MM.1S (cell line): ENCODE results near the gene RECQL5.

Source experiments
- EZH2 ChIP-seq: fragments of 300-600 bp; sonication (generic); optimal IDR thresholded peaks from 2 replicates; pipeline ENCODE3; 2017; ENCODE audit warnings: low read depth, mild to moderate bottlenecking, antibody characterized with exemption, low read length, mixed read lengths
- EZH2phosphoT487 ChIP-seq: fragments of 300-600 bp; sonication (generic); IDR thresholded peaks from 2 replicates; pipeline ENCODE4 v1.6.1; 2018; ENCODE audit warnings: antibody characterized with exemption, low read length
- TF ChIP-seq, protein P1 (sequence below): fragments of 300-600 bp; sonication (generic); IDR thresholded peaks from 2 replicates; pipeline ENCODE4 v1.5.1; 2016; ENCODE audit warnings: antibody characterized with exemption, low read length, mixed read lengths

DNA sequence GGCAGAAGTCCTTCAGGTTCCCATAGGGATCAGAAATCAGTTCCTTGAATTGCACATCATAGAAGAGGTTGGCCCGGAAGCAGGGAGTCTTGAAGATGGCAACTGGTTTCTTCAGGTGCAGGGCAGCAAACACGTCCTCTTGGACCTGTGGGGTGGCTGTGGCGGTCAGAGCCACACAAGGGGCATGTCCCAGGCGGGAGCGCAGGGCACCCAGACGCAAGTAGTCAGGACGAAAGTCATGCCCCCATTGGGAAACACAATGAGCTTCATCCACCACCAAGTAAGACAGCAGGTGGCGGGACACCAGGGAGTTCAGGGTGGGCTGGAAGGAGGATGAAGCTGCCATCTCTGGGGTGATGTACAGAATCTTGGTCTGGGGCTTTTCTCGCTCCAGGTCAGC, 4.4 kb downstream of the RECQL5 start:
- TF ChIP-seq, protein P1, sequence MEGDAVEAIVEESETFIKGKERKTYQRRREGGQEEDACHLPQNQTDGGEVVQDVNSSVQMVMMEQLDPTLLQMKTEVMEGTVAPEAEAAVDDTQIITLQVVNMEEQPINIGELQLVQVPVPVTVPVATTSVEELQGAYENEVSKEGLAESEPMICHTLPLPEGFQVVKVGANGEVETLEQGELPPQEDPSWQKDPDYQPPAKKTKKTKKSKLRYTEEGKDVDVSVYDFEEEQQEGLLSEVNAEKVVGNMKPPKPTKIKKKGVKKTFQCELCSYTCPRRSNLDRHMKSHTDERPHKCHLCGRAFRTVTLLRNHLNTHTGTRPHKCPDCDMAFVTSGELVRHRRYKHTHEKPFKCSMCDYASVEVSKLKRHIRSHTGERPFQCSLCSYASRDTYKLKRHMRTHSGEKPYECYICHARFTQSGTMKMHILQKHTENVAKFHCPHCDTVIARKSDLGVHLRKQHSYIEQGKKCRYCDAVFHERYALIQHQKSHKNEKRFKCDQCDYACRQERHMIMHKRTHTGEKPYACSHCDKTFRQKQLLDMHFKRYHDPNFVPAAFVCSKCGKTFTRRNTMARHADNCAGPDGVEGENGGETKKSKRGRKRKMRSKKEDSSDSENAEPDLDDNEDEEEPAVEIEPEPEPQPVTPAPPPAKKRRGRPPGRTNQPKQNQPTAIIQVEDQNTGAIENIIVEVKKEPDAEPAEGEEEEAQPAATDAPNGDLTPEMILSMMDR = no peak
- TF ChIP-seq EZH2 (no peak), EZH2phosphoT487 (no peak)
